DOHH2 (cell line): ENCODE results near the gene SCG5.

Source experiments
- H3F3A ChIP-seq: fragments of 200-600 bp; sonication (generic), shearing (Covaris generic); 2 replicates; pipeline ENCODE4 v1.6.0; 2016; ENCODE audit warnings: antibody characterized with exemption, mild to moderate bottlenecking; ENCODE audit not compliant: control insufficient read depth, insufficient read depth
- H3K27ac ChIP-seq: fragments of 200-600 bp; sonication (generic); 2 replicates; pipeline ENCODE4 v1.5.1; 2014; ENCODE audit warnings: low read depth, mild to moderate bottlenecking, low read length, moderate library complexity
- H3K27me3 ChIP-seq: fragments of 200-600 bp; sonication (generic); 2 replicates; pipeline ENCODE4 v1.6.1; 2014; ENCODE audit warnings: mild to moderate bottlenecking, low read length, mixed read lengths; ENCODE audit not compliant: control insufficient read depth
- H3K36me3 ChIP-seq: fragments of 200-600 bp; sonication (generic); 2 replicates; pipeline ENCODE4 v1.6.1; 2014; ENCODE audit warnings: mild to moderate bottlenecking, low read length, moderate library complexity, mixed read lengths; ENCODE audit not compliant: control insufficient read depth
- H3K4me1 ChIP-seq: fragments of 200-600 bp; sonication (generic); 2 replicates; pipeline ENCODE4 v1.6.1; 2014; ENCODE audit warnings: mild to moderate bottlenecking, low read length, mixed read lengths; ENCODE audit not compliant: control insufficient read depth
- H3K4me2 ChIP-seq: fragments of 200-600 bp; sonication (generic); 2 replicates; pipeline ENCODE4 v1.6.0; 2014; ENCODE audit warnings: mild to moderate bottlenecking, low read length, moderate library complexity
- H3K4me3 ChIP-seq: fragments of 200-600 bp; sonication (generic); 2 replicates; pipeline ENCODE4 v1.5.1; 2014; ENCODE audit warnings: mild to moderate bottlenecking, low read length, mixed read lengths
- H3K79me2 ChIP-seq: fragments of 200-600 bp; sonication (generic); 2 replicates; pipeline ENCODE4 v1.6.1; 2014; ENCODE audit warnings: mild to moderate bottlenecking, low read length, mixed read lengths; ENCODE audit not compliant: control insufficient read depth
- H3K9me2 ChIP-seq: fragments of 200-600 bp; sonication (generic); replicated peaks from 2 replicates; pipeline ENCODE4 v1.6.1; 2014; ENCODE audit warnings: mild to moderate bottlenecking, low read length, mixed read lengths; ENCODE audit not compliant: control insufficient read depth
- H3K9me3 ChIP-seq: fragments of 200-600 bp; sonication (generic); 2 replicates; pipeline ENCODE4 v1.6.1; 2014; ENCODE audit warnings: antibody characterized with exemption, low read length, mixed read lengths; ENCODE audit not compliant: control insufficient read depth, insufficient read depth
- H4K20me1 ChIP-seq: fragments of 200-600 bp; sonication (generic); 2 replicates; pipeline ENCODE4 v1.6.0; 2014; ENCODE audit warnings: low read depth, mild to moderate bottlenecking, antibody characterized with exemption, low read length, moderate library complexity; ENCODE audit not compliant: control insufficient read depth, insufficient read depth
- EZH2phosphoT487 ChIP-seq: fragments of 200-600 bp; sonication (generic); IDR thresholded peaks from 2 replicates; pipeline ENCODE4 v1.6.1; 2017; ENCODE audit warnings: borderline replicate concordance, mild to moderate bottlenecking, antibody characterized with exemption, low read length, moderate library complexity, mixed read lengths
- TF ChIP-seq, protein P1 (sequence below): fragments of 200-600 bp; sonication (generic); IDR thresholded peaks from one replicate; pipeline ENCODE4 v1.5.1; 2014; ENCODE audit warnings: antibody characterized with exemption, mild to moderate bottlenecking, low read depth, low read length; ENCODE audit not compliant: poor library complexity, severe bottlenecking

Gene SCG5

DNA sequence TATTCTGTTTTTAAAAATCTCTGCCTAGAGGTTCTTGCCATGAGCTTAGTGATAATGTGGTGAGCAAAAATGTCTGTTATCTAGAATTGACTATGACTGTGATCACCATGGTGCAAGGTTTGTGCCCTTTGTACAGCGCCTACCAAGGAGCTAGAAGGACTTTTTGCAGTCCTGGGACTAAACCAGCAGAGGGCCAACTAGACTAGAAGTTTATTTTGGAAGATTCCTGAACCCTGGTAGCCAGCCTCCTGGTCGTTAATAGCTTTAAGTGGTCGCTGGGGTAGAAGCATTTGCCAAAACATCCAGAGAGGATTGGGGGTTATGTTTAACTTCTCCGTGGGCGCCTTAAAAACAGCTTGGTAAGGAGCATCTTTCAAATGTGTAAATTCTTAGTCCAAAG lies 7.8 kb downstream of the SCG5 start:
- H3K9me3 ChIP-seq = no peaks in the 10 kb centered on the region
- H3K4me2 ChIP-seq = no peak overlapping the region
- TF ChIP-seq, protein P1, sequence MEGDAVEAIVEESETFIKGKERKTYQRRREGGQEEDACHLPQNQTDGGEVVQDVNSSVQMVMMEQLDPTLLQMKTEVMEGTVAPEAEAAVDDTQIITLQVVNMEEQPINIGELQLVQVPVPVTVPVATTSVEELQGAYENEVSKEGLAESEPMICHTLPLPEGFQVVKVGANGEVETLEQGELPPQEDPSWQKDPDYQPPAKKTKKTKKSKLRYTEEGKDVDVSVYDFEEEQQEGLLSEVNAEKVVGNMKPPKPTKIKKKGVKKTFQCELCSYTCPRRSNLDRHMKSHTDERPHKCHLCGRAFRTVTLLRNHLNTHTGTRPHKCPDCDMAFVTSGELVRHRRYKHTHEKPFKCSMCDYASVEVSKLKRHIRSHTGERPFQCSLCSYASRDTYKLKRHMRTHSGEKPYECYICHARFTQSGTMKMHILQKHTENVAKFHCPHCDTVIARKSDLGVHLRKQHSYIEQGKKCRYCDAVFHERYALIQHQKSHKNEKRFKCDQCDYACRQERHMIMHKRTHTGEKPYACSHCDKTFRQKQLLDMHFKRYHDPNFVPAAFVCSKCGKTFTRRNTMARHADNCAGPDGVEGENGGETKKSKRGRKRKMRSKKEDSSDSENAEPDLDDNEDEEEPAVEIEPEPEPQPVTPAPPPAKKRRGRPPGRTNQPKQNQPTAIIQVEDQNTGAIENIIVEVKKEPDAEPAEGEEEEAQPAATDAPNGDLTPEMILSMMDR = no peak
- no peak for TF ChIP-seq EZH2phosphoT487
- peaks cover 68% of the 10 kb centered on the region for H3K36me3 ChIP-seq
- H3F3A ChIP-seq = peaks cover 3% of the 10 kb centered on the region; the same call in 1 of the 2 replicates
- no peaks in the 10 kb centered on the region; the same call in 1 of the 2 replicates for H4K20me1 ChIP-seq
- no peaks in the 10 kb centered on the region for H3K9me2 ChIP-seq
- H3K4me3 ChIP-seq = no peak overlapping the region
- no peaks in the 10 kb centered on the region for H3K79me2 ChIP-seq
- H3K27ac ChIP-seq = no peak overlapping the region
- H3K27me3 ChIP-seq = no peaks in the 10 kb centered on the region
- H3K4me1 ChIP-seq = no peaks in the 10 kb centered on the region

DNA sequence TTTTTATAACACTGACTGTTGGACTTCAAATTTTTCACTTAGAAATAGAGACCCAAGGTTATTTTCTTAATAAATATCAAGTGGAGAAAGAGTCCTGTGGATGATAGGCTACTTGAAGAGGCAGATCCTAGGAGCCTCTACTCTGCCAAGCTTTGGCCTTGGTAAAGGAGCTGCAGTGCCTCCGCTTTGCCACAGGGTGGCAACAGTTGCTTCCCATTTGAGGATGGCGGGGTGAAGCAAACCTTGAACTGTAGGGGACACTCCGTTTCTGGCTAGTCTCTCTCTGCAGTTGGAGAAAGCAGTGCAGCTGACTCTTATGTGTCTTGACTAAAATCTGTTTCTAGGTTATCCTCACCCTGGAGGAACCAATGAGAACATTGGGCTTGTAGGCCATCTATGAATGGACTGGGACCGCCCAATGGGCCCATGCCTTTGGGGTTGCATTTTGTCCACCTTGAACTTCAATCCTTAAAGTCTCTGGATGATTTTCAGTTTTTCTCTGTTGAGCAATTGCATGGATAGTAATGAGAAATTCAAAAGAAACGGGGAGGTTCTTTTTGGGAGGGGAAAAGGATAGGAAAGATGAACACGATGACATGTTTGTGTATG lies 9.8 kb downstream of the SCG5 start:
- no peak overlapping the region for H3K27ac ChIP-seq
- H3K79me2 ChIP-seq = no peaks in the 10 kb centered on the region
- no peaks in the 10 kb centered on the region for H3K27me3 ChIP-seq
- peaks cover 62% of the 10 kb centered on the region for H3K36me3 ChIP-seq
- H3K4me3 ChIP-seq = no peak overlapping the region
- peaks cover 3% of the 10 kb centered on the region; the same call in 1 of the 2 replicates for H3F3A ChIP-seq
- no peaks in the 10 kb centered on the region for H3K4me1 ChIP-seq
- H4K20me1 ChIP-seq = no peaks in the 10 kb centered on the region; the same call in 1 of the 2 replicates
- H3K4me2 ChIP-seq = no peak overlapping the region
- no peaks in the 10 kb centered on the region for H3K9me2 ChIP-seq
- no peaks in the 10 kb centered on the region for H3K9me3 ChIP-seq
- no peak for TF ChIP-seq EZH2phosphoT487
- TF ChIP-seq, protein P1 = peak; percentile 78

DNA sequence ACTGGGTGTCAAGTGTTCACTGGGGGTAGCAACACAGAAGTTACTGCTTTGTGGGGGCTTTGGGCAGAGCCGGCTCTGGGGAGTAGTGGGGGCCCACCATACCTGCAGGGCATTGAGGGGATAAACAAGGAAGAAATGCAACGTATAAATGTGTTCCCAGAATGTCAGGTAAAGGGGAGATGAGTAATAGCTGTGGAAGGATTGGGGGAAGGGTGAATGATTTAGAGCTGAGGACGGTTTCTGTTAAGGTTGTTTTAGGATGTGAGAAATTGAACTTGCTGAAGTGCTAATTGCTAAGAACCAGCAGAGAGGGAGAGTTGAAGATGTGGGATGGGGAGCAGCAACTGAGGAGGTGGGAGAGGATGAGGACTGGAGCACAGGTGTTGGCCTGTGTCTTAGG lies 10.7 kb downstream of the SCG5 start:
- Histone ChIP-seq H4K20me1 (no peaks in the 10 kb centered on the region; the same call in 1 of the 2 replicates), H3K27ac (no peak overlapping the region), H3K4me3 (no peak overlapping the region), H3F3A (peaks cover 3% of the 10 kb centered on the region; the same call in 1 of the 2 replicates), H3K4me2 (no peak overlapping the region), H3K36me3 (peaks cover 57% of the 10 kb centered on the region), H3K9me2 (no peaks in the 10 kb centered on the region), H3K79me2 (no peaks in the 10 kb centered on the region), H3K9me3 (no peaks in the 10 kb centered on the region), H3K27me3 (no peaks in the 10 kb centered on the region), H3K4me1 (no peaks in the 10 kb centered on the region)
- TF ChIP-seq, protein P1 = no peak
- no peak for TF ChIP-seq EZH2phosphoT487
